HepG2 (cell line): Measurements from ENCODE around the gene CBX2. TPM values are rescaled to one million over a fixed set of nuclear protein-coding genes. Genes with fewer than 3 reads are reported as not detected.

Experiments used
- ELF4 ChIP-seq: sonication (generic); formaldehyde crosslinking; IDR thresholded peaks from 2 replicates; pipeline ENCODE4 v1.5.0; 2020; ENCODE audit warnings: missing genetic modification reagents, mild to moderate bottlenecking, moderate library complexity, borderline replicate concordance
- ESRRA ChIP-seq: sonication (generic); formaldehyde crosslinking; IDR thresholded peaks from 2 replicates; pipeline ENCODE4 v1.5.1; 2020; ENCODE audit warnings: mild to moderate bottlenecking, low read depth, missing genetic modification reagents
- GPN1 ChIP-seq: sonication (generic); formaldehyde crosslinking; IDR thresholded peaks from 2 replicates; pipeline ENCODE4 v1.5.1; 2020; ENCODE audit warnings: missing genetic modification reagents, borderline replicate concordance
- REXO4 ChIP-seq: sonication (generic); formaldehyde crosslinking; IDR thresholded peaks from 2 replicates; pipeline ENCODE4 v1.8.0; 2022; ENCODE audit warnings: missing genetic modification reagents, mild to moderate bottlenecking, borderline replicate concordance
- SNAPC4 ChIP-seq: sonication (generic); formaldehyde crosslinking; IDR thresholded peaks from 2 replicates; pipeline ENCODE4 v1.4.0; 2020; ENCODE audit warnings: mild to moderate bottlenecking, missing genetic modification reagents
- SP140L ChIP-seq: sonication (generic); formaldehyde crosslinking; IDR thresholded peaks from 2 replicates; pipeline ENCODE4 v1.4.0; 2020; ENCODE audit warnings: missing genetic modification reagents, borderline replicate concordance
- SP4 ChIP-seq: sonication (generic); formaldehyde crosslinking; IDR thresholded peaks from 2 replicates; pipeline ENCODE4 v1.8.1; 2023; ENCODE audit warnings: mild to moderate bottlenecking, missing genetic modification reagents
- YEATS2 ChIP-seq: sonication (generic); formaldehyde crosslinking; IDR thresholded peaks from 2 replicates; pipeline ENCODE4 v1.4.0; 2020; ENCODE audit warnings: missing genetic modification reagents, borderline replicate concordance
- ZBED4 ChIP-seq: sonication (generic); formaldehyde crosslinking; IDR thresholded peaks from 2 replicates; pipeline ENCODE4 v1.4.0; 2020; ENCODE audit warnings: missing genetic modification reagents, borderline replicate concordance
- ZNF138 ChIP-seq: sonication (generic); formaldehyde crosslinking; IDR thresholded peaks from 2 replicates; pipeline ENCODE4 v1.5.0; 2020; ENCODE audit warnings: mild to moderate bottlenecking, low read depth, missing genetic modification reagents
- ZNF207 ChIP-seq: fragments of 450-650 bp; IDR thresholded peaks from 2 replicates; pipeline ENCODE4 v1.6.1; 2016; ENCODE audit warnings: antibody characterized with exemption, borderline replicate concordance
- ZNF232 ChIP-seq: sonication (generic); formaldehyde crosslinking; IDR thresholded peaks from 2 replicates; pipeline ENCODE4 v1.4.0; 2020; ENCODE audit warnings: missing genetic modification reagents, borderline replicate concordance
- ZNF264 ChIP-seq: sonication (generic); formaldehyde crosslinking; IDR thresholded peaks from 2 replicates; pipeline ENCODE4 v1.4.0; 2020; ENCODE audit warnings: missing genetic modification reagents
- ZNF512 ChIP-seq: sonication (generic); formaldehyde crosslinking; IDR thresholded peaks from 2 replicates; pipeline ENCODE4 v1.4.0; 2020; ENCODE audit warnings: mild to moderate bottlenecking, missing genetic modification reagents
- ZNF597 ChIP-seq: sonication (generic); formaldehyde crosslinking; IDR thresholded peaks from 2 replicates; pipeline ENCODE4 v1.5.0; 2020; ENCODE audit warnings: missing genetic modification reagents
- ZNF607 ChIP-seq: sonication (generic); formaldehyde crosslinking; IDR thresholded peaks from 2 replicates; pipeline ENCODE4 v1.5.1; 2020; ENCODE audit warnings: missing genetic modification reagents, mild to moderate bottlenecking, borderline replicate concordance
- polyA plus RNA-seq, 8 experiments: library from polyadenylated mRNA; depleted of rRNA in 3 of 8; stranded (reverse) in 7 of 8; unstranded in 1 of 8; fragments of >200 nt; fragmentation: Illumina TruSeq in 4 of 8; extraction: Trizol in 4 of 8; gene quantifications; 2 replicates each; pipeline versions ENCODE4 v1.2.1 to v1.2.3, GENCODE V29; 2011 to 2016; ENCODE audit warnings: low read depth in 4 of 8, missing spikeins in 1 of 8, mixed read lengths in 1 of 8; ENCODE audit not compliant: insufficient read depth in 1 of 8
- total RNA-seq, 5 experiments: library from RNA; depleted of rRNA; stranded (reverse); fragments of >200 nt; fragmentation: Illumina TruSeq; extraction: Trizol; gene quantifications; 2 replicates each; pipeline ENCODE4 v1.2.3, GENCODE V29; 2016; ENCODE audit warnings: low read depth in 1 of 5

CBX2 gene
- total and polyA plus RNA-seq, 2 of the 13 experiments (the other 11 are each of a cell fraction or from before 2014, with no cell fraction given) = 14.5 to 31.1 TPM

- TF ChIP-seq ZBED4 (CRISPR knock-in tag) = peak; percentile 90
- no peak for TF ChIP-seq ZNF264 (CRISPR knock-in tag)
- TF ChIP-seq REXO4 = no peak
- TF ChIP-seq SP140L (CRISPR knock-in tag) = no peak
- no peak for TF ChIP-seq ELF4
- TF ChIP-seq ZNF138 = no peak
- TF ChIP-seq ZNF207 = no peak
- peak; percentile 46; the same call in 1 of the 2 replicates for TF ChIP-seq ESRRA
- TF ChIP-seq ZNF232 = peak; percentile 18; the same call in 1 of the 2 replicates
- TF ChIP-seq ZNF597 (CRISPR knock-in tag) = no peak
- no peak for TF ChIP-seq SP4
- peak; percentile 8; the same call in 1 of the 2 replicates for TF ChIP-seq ZNF607 (CRISPR knock-in tag)
- TF ChIP-seq YEATS2 (CRISPR knock-in tag) = no peak
- no peak for TF ChIP-seq GPN1 (CRISPR knock-in tag)
- TF ChIP-seq ZNF512 (CRISPR knock-in tag) = no peak
- 0 out of 2 replicates have a peak, but pooled peaks have one; percentile 37 for TF ChIP-seq SNAPC4
Measured at GRCh38 chr17:79832218-79833109, 54.5 kb downstream of the CBX2 start (continued).
